OCI-LY3 (cell line): Measurements from ENCODE around the gene HOXD8.

Experiments used
- H2AFZ ChIP-seq: fragments of 200-600, 300-600 bp; shearing (Covaris generic); 2 replicates; pipeline ENCODE4 v1.6.0; 2014; ENCODE audit warnings: antibody characterized with exemption, low read depth, low read length
- H3K27ac ChIP-seq: fragments of 200-600, 300-600 bp; sonication (generic); 2 replicates; pipeline ENCODE4 v1.5.1; 2014; ENCODE audit warnings: mild to moderate bottlenecking, low read length, moderate library complexity, mixed read lengths
- H3K27me3 ChIP-seq: fragments of 200-600, 300-600 bp; sonication (generic); 2 replicates; pipeline ENCODE4 v1.6.1; 2014; ENCODE audit warnings: low read depth, low read length, mixed read lengths
- H3K36me3 ChIP-seq: fragments of 200-600, 300-600 bp; sonication (generic); replicated peaks from 2 replicates; pipeline ENCODE3; 2014; ENCODE audit warnings: low read depth, low read length, mixed read lengths
- H3K4me1 ChIP-seq: fragments of 300-600, 200-600 bp; sonication (generic); 2 replicates; pipeline ENCODE4 v1.6.1; 2014; ENCODE audit warnings: low read length, mixed read lengths
- H3K4me2 ChIP-seq: fragments of 200-600, 300-600 bp; sonication (generic); 2 replicates; pipeline ENCODE4 v1.6.1; 2014; ENCODE audit warnings: low read length, mixed read lengths
- H3K4me3 ChIP-seq: fragments of 300-600, 200-600 bp; sonication (generic); 2 replicates; pipeline ENCODE4 v1.5.1; 2014; ENCODE audit warnings: antibody characterized with exemption, mild to moderate bottlenecking, low read length, moderate library complexity
- H3K79me2 ChIP-seq: fragments of 300-600, 200-600 bp; shearing (Covaris generic); 2 replicates; pipeline ENCODE4 v1.6.1; 2014; ENCODE audit warnings: mild to moderate bottlenecking, low read length, mixed read lengths
- H3K9ac ChIP-seq: fragments of 300-600, 200-600 bp; shearing (Covaris generic); 2 replicates; pipeline ENCODE4 v1.6.0; 2014; ENCODE audit warnings: mild to moderate bottlenecking, low read length, moderate library complexity
- H3K9me3 ChIP-seq: fragments of 200-600, 300-600 bp; shearing (Covaris generic); 2 replicates; pipeline ENCODE4 v1.6.1; 2014; ENCODE audit warnings: low read length, mixed read lengths; ENCODE audit not compliant: insufficient read depth
- H4K20me1 ChIP-seq: fragments of 200-600, 300-600 bp; sonication (generic); 2 replicates; pipeline ENCODE4 v1.6.1; 2016; ENCODE audit warnings: low read length, mixed read lengths; ENCODE audit not compliant: insufficient read depth
- CTCF ChIP-seq: fragments of 200-600, 300-600 bp; sonication (generic); IDR thresholded peaks from 2 replicates; pipeline ENCODE4 v1.5.1; 2014; ENCODE audit warnings: antibody characterized with exemption, low read length, low read depth
- EZH2phosphoT487 ChIP-seq: fragments of 200-600 bp; shearing (Covaris generic); IDR thresholded peaks from 2 replicates; pipeline ENCODE4 v1.6.1; 2018; ENCODE audit warnings: antibody characterized with exemption, mixed run types, low read depth

HOXD8 gene

GRCh38 chr2:176155356-176156044 is 26.0 kb downstream of the HOXD8 start:
- no peaks in the 10 kb centered on the region for H3K9me3 ChIP-seq
- H3K4me3 ChIP-seq: no peak overlapping the region
- no peaks in the 10 kb centered on the region for H3K36me3 ChIP-seq
- TF ChIP-seq CTCF (no peak), EZH2phosphoT487 (no peak)
- H2AFZ ChIP-seq: no peak overlapping the region
- no peak overlapping the region for H3K27ac ChIP-seq
- H3K4me2 ChIP-seq: no peak overlapping the region
- H3K27me3 ChIP-seq: no peaks in the 10 kb centered on the region
- H3K9ac ChIP-seq: no peak overlapping the region
- no peaks in the 10 kb centered on the region for H3K79me2 ChIP-seq
- H3K4me1 ChIP-seq: no peaks in the 10 kb centered on the region
- no peaks in the 10 kb centered on the region for H4K20me1 ChIP-seq

GRCh38 chr2:176156301-176156806 is 26.8 kb downstream of the HOXD8 start:
- no peaks in the 10 kb centered on the region for H3K27me3 ChIP-seq
- no peak overlapping the region for H3K9ac ChIP-seq
- no peaks in the 10 kb centered on the region for H3K36me3 ChIP-seq
- H3K4me1 ChIP-seq: no peaks in the 10 kb centered on the region
- TF ChIP-seq CTCF: no peak
- TF ChIP-seq EZH2phosphoT487: no peak
- H3K79me2 ChIP-seq: no peaks in the 10 kb centered on the region
- H3K4me3 ChIP-seq: no peak overlapping the region
- no peak overlapping the region for H2AFZ ChIP-seq
- no peak overlapping the region for H3K27ac ChIP-seq
- H4K20me1 ChIP-seq: no peaks in the 10 kb centered on the region
- H3K4me2 ChIP-seq: no peak overlapping the region
- H3K9me3 ChIP-seq: no peaks in the 10 kb centered on the region

GRCh38 chr2:176156807-176157498 is 27.4 kb downstream of the HOXD8 start, which contains the start of gene HOXD3:
Gene HOXD3, plus strand, starts transcription at chr2:176157307. Its CDS starts 11,808 bp downstream, at chr2:176169115.
- Histone ChIP-seq H3K4me1 (no peaks in the 10 kb centered on the region), H3K79me2 (no peaks in the 10 kb centered on the region), H3K27ac (no peak within 1 kb of the TSS), H2AFZ (no peak within 1 kb of the TSS), H3K4me3 (no peak within 1 kb of the TSS), H3K4me2 (no peak within 1 kb of the TSS), H3K9ac (no peak within 1 kb of the TSS), H3K9me3 (no peaks in the 10 kb centered on the region), H4K20me1 (no peaks in the 10 kb centered on the region), H3K36me3 (no peaks in the 10 kb centered on the region), H3K27me3 (no peaks in the 10 kb centered on the region)
- TF ChIP-seq EZH2phosphoT487: no peak
- no peak for TF ChIP-seq CTCF

DNA sequence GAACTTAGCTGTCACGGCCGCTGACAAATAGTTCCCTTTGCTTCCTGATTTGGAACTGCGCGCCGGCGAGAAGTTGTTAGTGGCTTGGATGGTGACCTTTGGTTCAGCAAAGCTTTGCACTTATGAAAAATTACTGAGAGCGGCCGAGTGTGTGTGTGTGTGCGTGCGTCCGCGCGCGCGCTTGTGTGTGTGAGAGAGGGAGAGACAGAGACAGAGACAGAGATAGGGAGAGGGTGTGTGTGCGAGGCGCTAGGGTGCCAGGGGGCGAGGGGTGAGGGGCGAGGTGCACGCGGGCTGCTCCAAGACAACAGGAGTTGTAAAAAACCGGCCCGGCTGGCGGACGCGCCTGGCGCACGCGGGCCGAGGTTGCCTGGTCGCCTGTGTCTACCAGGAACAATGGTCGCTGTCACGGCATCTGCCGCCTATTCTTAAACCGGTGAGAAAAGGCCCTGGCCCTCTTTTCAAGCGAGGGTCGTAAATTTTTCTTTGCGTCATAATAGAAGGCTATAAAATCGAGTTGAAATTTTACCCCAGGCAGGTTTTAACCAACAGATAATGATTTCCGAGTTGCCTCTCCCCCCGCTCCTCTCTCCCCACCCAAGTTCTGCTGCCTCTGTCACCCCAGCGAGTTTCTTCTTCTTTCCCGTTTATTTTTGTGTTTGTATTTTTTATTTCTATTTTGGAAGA is 28.1 kb downstream of the HOXD8 start:
- H3K27ac ChIP-seq: no peak overlapping the region
- no peak for TF ChIP-seq CTCF
- no peak for TF ChIP-seq EZH2phosphoT487
- H2AFZ ChIP-seq: no peak overlapping the region
- no peaks in the 10 kb centered on the region for H4K20me1 ChIP-seq
- H3K4me3 ChIP-seq: no peak overlapping the region
- H3K4me1 ChIP-seq: no peaks in the 10 kb centered on the region
- no peaks in the 10 kb centered on the region for H3K79me2 ChIP-seq
- H3K9me3 ChIP-seq: no peaks in the 10 kb centered on the region
- H3K4me2 ChIP-seq: no peak overlapping the region
- no peak overlapping the region for H3K9ac ChIP-seq
- no peaks in the 10 kb centered on the region for H3K36me3 ChIP-seq
- no peaks in the 10 kb centered on the region for H3K27me3 ChIP-seq
